Astrocyte (in vitro differentiated cells and primary cell): Measurements from ENCODE around the gene DRC7.

Experiments used
- CTCF ChIP-seq: IDR thresholded peaks from 2 replicates; pipeline ENCODE4 v1.5.1; 2011; ENCODE audit warnings: low read depth, mild to moderate bottlenecking, inconsistent platforms, low read length, moderate library complexity; ENCODE audit not compliant: insufficient read depth
- EZH2 ChIP-seq: IDR thresholded peaks from 2 replicates; pipeline ENCODE4 v1.6.1; 2012; ENCODE audit warnings: mild to moderate bottlenecking, low read length, inconsistent platforms; ENCODE audit not compliant: insufficient read depth

- TF ChIP-seq CTCF (no peak), EZH2 (no peak)
Measured at GRCh38 chr16:57667048-57667525, 27.5 kb upstream of the DRC7 start.
